Loucy (cell line): Measurements from ENCODE around the gene AMZ1.

Experiments used
- H2AFZ ChIP-seq: fragments of 200-600 bp; sonication (generic); 2 replicates; pipeline ENCODE4 v1.6.0; 2016; ENCODE audit warnings: antibody characterized with exemption, mild to moderate bottlenecking, low read length, moderate library complexity
- H3F3A ChIP-seq: fragments of 200-600 bp; 2 replicates; pipeline ENCODE4 v1.6.0; 2016; ENCODE audit warnings: antibody characterized with exemption, low read depth, mild to moderate bottlenecking
- H3K27me3 ChIP-seq: fragments of 200-600 bp; sonication (generic); 2 replicates; pipeline ENCODE4 v1.6.1; 2014; ENCODE audit warnings: low read length, mild to moderate bottlenecking; ENCODE audit not compliant: insufficient read depth, poor library complexity, severe bottlenecking
- H3K36me3 ChIP-seq: fragments of 200-600 bp; sonication (generic); 2 replicates; pipeline ENCODE4 v1.6.1; 2016; ENCODE audit warnings: low read length; ENCODE audit not compliant: insufficient read depth
- H3K4me1 ChIP-seq: fragments of 200-600 bp; sonication (generic); 2 replicates; pipeline ENCODE4 v1.5.1; 2014; ENCODE audit warnings: low read length, mild to moderate bottlenecking; ENCODE audit not compliant: insufficient read depth, poor library complexity, severe bottlenecking
- H3K4me2 ChIP-seq: fragments of 200-600 bp; sonication (generic); 2 replicates; pipeline ENCODE4 v1.6.0; 2014; ENCODE audit warnings: antibody characterized with exemption, low read length, low read depth, mild to moderate bottlenecking; ENCODE audit not compliant: poor library complexity, severe bottlenecking
- H3K4me3 ChIP-seq: fragments of 200-600 bp; sonication (generic); 2 replicates; pipeline ENCODE4 v1.5.1; 2014; ENCODE audit warnings: low read length, mild to moderate bottlenecking, mixed read lengths; ENCODE audit not compliant: poor library complexity, severe bottlenecking
- H3K79me2 ChIP-seq: fragments of 200-600 bp; sonication (generic); 2 replicates; pipeline ENCODE4 v1.6.1; 2014; ENCODE audit warnings: low read length; ENCODE audit not compliant: insufficient read depth
- H3K9ac ChIP-seq: fragments of 200-600 bp; sonication (generic); 2 replicates; pipeline ENCODE4 v1.6.0; 2014; ENCODE audit warnings: mild to moderate bottlenecking, low read depth, low read length, moderate library complexity; ENCODE audit not compliant: poor library complexity, severe bottlenecking
- H3K9me2 ChIP-seq: fragments of 200-600 bp; sonication (generic); replicated peaks from 2 replicates; pipeline ENCODE4 v1.6.1; 2016; ENCODE audit warnings: low read depth, low read length, mixed read lengths
- H3K9me3 ChIP-seq: fragments of 200-600 bp; sonication (generic); 2 replicates; pipeline ENCODE4 v1.6.1; 2014; ENCODE audit warnings: mild to moderate bottlenecking, antibody characterized with exemption, low read length, low read depth; ENCODE audit not compliant: insufficient read depth
- H4K20me1 ChIP-seq: fragments of 200-600 bp; sonication (generic); 2 replicates; pipeline ENCODE4 v1.6.0; 2014; ENCODE audit warnings: antibody characterized with exemption, low read length, mild to moderate bottlenecking; ENCODE audit not compliant: insufficient read depth, poor library complexity, severe bottlenecking
- CTCF ChIP-seq: fragments of 200-600 bp; sonication (generic); conservative IDR thresholded peaks from 2 replicates; pipeline ENCODE4 v1.5.1; 2014; ENCODE audit warnings: mild to moderate bottlenecking, antibody characterized with exemption, low read length
- EZH2phosphoT487 ChIP-seq: fragments of 200-600 bp; IDR thresholded peaks from 2 replicates; pipeline ENCODE4 v1.6.1; 2018; ENCODE audit warnings: antibody characterized with exemption, mild to moderate bottlenecking, moderate library complexity, borderline replicate concordance

The AMZ1 gene

DNA sequence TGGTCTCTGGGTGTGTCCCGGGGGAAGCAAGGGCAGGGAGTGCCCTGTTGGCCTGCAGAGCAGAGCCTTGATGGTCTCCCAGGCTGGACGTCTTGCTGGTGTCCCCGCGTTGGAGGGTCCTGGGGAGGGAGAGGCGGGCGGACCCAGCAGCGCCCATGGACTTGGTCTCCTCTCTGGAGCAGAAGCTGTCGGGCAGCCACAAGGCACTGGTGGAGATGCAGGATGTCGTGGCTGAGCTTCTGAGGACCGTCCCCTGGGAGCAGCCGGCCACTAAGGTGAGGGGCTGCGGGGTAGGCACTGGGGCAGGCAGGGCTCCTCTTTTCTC lies 35.3 kb upstream of the AMZ1 start:
- Histone ChIP-seq H3K9ac (no peak overlapping the region), H3K4me1 (no peaks in the 10 kb centered on the region), H3K4me3 (no peak overlapping the region), H4K20me1 (peaks cover 6% of the 10 kb centered on the region), H3K27me3 (no peaks in the 10 kb centered on the region), H3K4me2 (no peak overlapping the region), H3K79me2 (no peaks in the 10 kb centered on the region), H3K9me2 (no peaks in the 10 kb centered on the region), H3K9me3 (no peaks in the 10 kb centered on the region), H3F3A (no peaks in the 10 kb centered on the region), H3K36me3 (peaks cover 58% of the 10 kb centered on the region; the same call in 1 of the 2 replicates), H2AFZ (no peak overlapping the region)
- TF ChIP-seq CTCF, result no peak
- no peak for TF ChIP-seq EZH2phosphoT487

DNA sequence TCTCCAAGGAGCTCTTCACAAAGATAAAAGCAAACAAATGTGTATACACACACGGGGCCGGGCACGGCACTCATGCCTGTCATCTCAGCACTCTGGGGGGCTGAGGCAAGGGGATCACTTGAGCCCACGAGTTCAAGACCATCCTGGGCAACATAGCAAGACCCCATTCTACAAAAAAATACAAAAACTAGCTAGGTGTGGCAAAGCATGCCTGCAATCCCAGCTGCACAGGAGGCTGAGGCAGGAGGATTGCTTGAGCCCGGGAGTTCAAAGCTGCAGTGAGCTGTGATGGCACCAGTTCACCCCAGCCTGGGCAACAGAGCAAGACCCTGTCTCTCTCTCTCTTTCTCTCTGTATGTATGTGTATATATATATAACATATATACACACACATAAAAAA lies 33.9 kb upstream of the AMZ1 start:
- Histone ChIP-seq H4K20me1 (no peaks in the 10 kb centered on the region), H3K4me3 (no peak overlapping the region), H3K9ac (no peak overlapping the region), H3K27me3 (no peaks in the 10 kb centered on the region), H2AFZ (no peak overlapping the region), H3K79me2 (no peaks in the 10 kb centered on the region), H3K9me2 (no peaks in the 10 kb centered on the region), H3F3A (no peaks in the 10 kb centered on the region), H3K9me3 (no peaks in the 10 kb centered on the region), H3K36me3 (peaks cover 46% of the 10 kb centered on the region; the same call in 1 of the 2 replicates), H3K4me2 (no peak overlapping the region), H3K4me1 (no peaks in the 10 kb centered on the region)
- TF ChIP-seq CTCF (no peak), EZH2phosphoT487 (no peak)

GRCh38 chr7:2655870-2656614 lies 32.0 kb upstream of the AMZ1 start:
- Histone ChIP-seq H3K4me1 (no peaks in the 10 kb centered on the region), H3K9ac (no peak overlapping the region), H4K20me1 (no peaks in the 10 kb centered on the region), H3K4me3 (no peak overlapping the region), H3K27me3 (no peaks in the 10 kb centered on the region), H3K9me2 (no peaks in the 10 kb centered on the region), H2AFZ (no peak overlapping the region), H3K79me2 (no peaks in the 10 kb centered on the region), H3K4me2 (no peak overlapping the region), H3F3A (no peaks in the 10 kb centered on the region), H3K9me3 (no peaks in the 10 kb centered on the region), H3K36me3 (peaks cover 27% of the 10 kb centered on the region; the same call in 1 of the 2 replicates)
- TF ChIP-seq EZH2phosphoT487, result no peak
- no peak for TF ChIP-seq CTCF
